Measurements from ENCODE around the gene CHPF.

GRCh38 chr2:219512524-219513216 is 30.9 kb downstream of the CHPF start:
- TF ChIP-seq POLR2A (IDR thresholded peaks at IDR 0.05) (no peak), CTCF (IDR thresholded peaks at IDR 0.05) (no peak), POLR2AphosphoS5 (IDR thresholded peaks at IDR 0.05) (no peak)

All from gastroesophageal sphincter (tissue), 3 donors.